Osteoblast (primary cell): ENCODE measurements around the gene RLF. TPM values are rescaled to one million over a fixed set of nuclear protein-coding genes. Genes with fewer than 3 reads are reported as not detected.

Source experiments
- DNase-seq: peaks from one replicate; pipeline ENCODE4 v3.0.0; 2011; ENCODE audit warnings: low spot score, mixed read lengths; ENCODE audit not compliant: insufficient read length; ENCODE audit errors: missing footprints
- H2AFZ ChIP-seq: 2 replicates; pipeline ENCODE4 v1.6.0; 2011; ENCODE audit warnings: mild to moderate bottlenecking, low read length
- H3K27ac ChIP-seq: 2 replicates; pipeline ENCODE4 v1.5.1; 2011; ENCODE audit warnings: mild to moderate bottlenecking, low read depth, low read length, moderate library complexity
- H3K27me3 ChIP-seq: 2 replicates; pipeline ENCODE4 v1.6.0; 2012; ENCODE audit warnings: mild to moderate bottlenecking, control low read depth, inconsistent platforms, low read length, moderate library complexity; ENCODE audit not compliant: insufficient read depth
- H3K36me3 ChIP-seq: 2 replicates; pipeline ENCODE4 v1.5.1; 2011; ENCODE audit warnings: mild to moderate bottlenecking, low read length, control low read depth, moderate library complexity; ENCODE audit not compliant: insufficient read depth
- H3K4me1 ChIP-seq: 2 replicates; pipeline ENCODE4 v1.5.1; 2011; ENCODE audit warnings: mild to moderate bottlenecking, low read length, control low read depth, moderate library complexity; ENCODE audit not compliant: insufficient read depth
- H3K4me2 ChIP-seq: 2 replicates; pipeline ENCODE4 v1.6.0; 2011; ENCODE audit warnings: mild to moderate bottlenecking, low read length; ENCODE audit not compliant: insufficient read depth
- H3K4me3 ChIP-seq: fragments of 200-600 bp; sonication (generic); 3 replicates; pipeline ENCODE4 v1.5.1; 2012; ENCODE audit warnings: mild to moderate bottlenecking, low read length, inconsistent platforms; ENCODE audit not compliant: insufficient read depth
- H3K79me2 ChIP-seq: 2 replicates; pipeline ENCODE4 v1.6.0; 2012; ENCODE audit warnings: mild to moderate bottlenecking, low read length, control low read depth, inconsistent platforms; ENCODE audit not compliant: insufficient read depth
- H3K9me3 ChIP-seq: 2 replicates; pipeline ENCODE4 v1.5.1; 2011; ENCODE audit warnings: low read depth, low read length, control low read depth
- H4K20me1 ChIP-seq: 2 replicates; pipeline ENCODE4 v1.6.0; 2012; ENCODE audit warnings: mild to moderate bottlenecking, low read length, control low read depth; ENCODE audit not compliant: insufficient read depth
- CTCF ChIP-seq: IDR thresholded peaks from 2 replicates; pipeline ENCODE4 v1.5.1; 2011; ENCODE audit warnings: mild to moderate bottlenecking, low read depth, low read length, moderate library complexity; ENCODE audit errors: extremely low read depth
- total RNA-seq: library from RNA; depleted of rRNA; stranded (reverse); fragments of >200 nt; gene quantifications from 2 replicates; pipeline ENCODE4 v1.2.3, GENCODE V29; 2012

Gene RLF
- total RNA-seq, 1 donor, result 29.7 TPM

- H3K4me1 ChIP-seq, result no peaks in the 10 kb centered on the region
- no peaks in the 10 kb centered on the region for H4K20me1 ChIP-seq
- no peak overlapping the region for H2AFZ ChIP-seq
- H3K9me3 ChIP-seq, result no peaks in the 10 kb centered on the region
- no peak overlapping the region for H3K4me3 ChIP-seq
- no peaks in the 10 kb centered on the region for H3K79me2 ChIP-seq
- peaks cover 28% of the 10 kb centered on the region for H3K27me3 ChIP-seq
- H3K27ac ChIP-seq, result no peak overlapping the region
- no peaks in the 10 kb centered on the region for H3K36me3 ChIP-seq
- no peak for TF ChIP-seq CTCF
- DNase-seq, result no peak
- no peak overlapping the region for H3K4me2 ChIP-seq
These were observed 9.6 kb upstream of the RLF start for GRCh38 chr1:40151457-40152079.

DNA sequence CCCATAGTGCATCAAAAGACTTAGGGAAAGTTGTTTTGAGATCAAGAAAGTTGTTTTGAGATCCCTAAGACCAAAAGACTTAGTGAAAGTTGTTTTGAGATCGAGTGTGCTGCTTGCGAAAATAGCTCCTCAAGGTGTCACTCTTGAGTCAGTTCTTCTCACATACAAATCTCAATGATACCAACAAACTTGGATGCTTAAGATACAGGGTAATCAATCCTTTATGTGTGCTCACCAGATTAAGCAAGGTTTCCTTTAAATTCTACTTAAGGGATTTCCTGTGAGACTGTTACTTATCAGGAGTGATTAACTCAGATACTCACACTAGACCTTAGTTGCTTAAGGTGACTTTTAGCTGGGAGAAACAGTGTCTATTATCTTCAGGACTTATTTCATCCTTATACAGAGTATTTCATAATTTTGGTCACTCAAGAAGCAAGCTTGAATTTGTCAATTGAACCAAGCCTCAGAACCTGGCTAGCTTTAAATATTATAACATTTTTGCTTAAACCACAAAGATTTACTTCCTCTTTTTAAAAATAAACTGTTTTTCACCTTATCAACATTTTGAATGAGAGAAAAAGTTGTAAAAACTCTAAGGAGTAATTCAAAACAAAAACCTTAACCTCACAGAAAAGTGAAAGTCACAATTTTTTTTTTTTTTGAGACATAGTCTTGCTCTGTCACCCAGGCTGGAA is 8.0 kb upstream of the RLF start:
- H3K4me2 ChIP-seq, result peak overlapping the region; percentile 73
- no peaks in the 10 kb centered on the region for H4K20me1 ChIP-seq
- TF ChIP-seq CTCF, result peak; percentile 76
- peak overlapping the region; percentile 52 for H3K4me3 ChIP-seq
- no peak overlapping the region for H3K27ac ChIP-seq
- DNase-seq, result peak; percentile 5
- H3K36me3 ChIP-seq, result no peaks in the 10 kb centered on the region
- peaks cover 15% of the 10 kb centered on the region for H3K27me3 ChIP-seq
- H3K79me2 ChIP-seq, result no peaks in the 10 kb centered on the region
- peak overlapping the region; percentile 88 for H2AFZ ChIP-seq
- no peaks in the 10 kb centered on the region for H3K4me1 ChIP-seq
- H3K9me3 ChIP-seq, result no peaks in the 10 kb centered on the region

GRCh38 chr1:40155135-40155534 is 6.1 kb upstream of the RLF start:
- TF ChIP-seq CTCF, result no peak
- no peak overlapping the region for H3K4me3 ChIP-seq
- no peaks in the 10 kb centered on the region for H3K79me2 ChIP-seq
- no peaks in the 10 kb centered on the region for H4K20me1 ChIP-seq
- DNase-seq, result no peak
- no peaks in the 10 kb centered on the region for H3K4me1 ChIP-seq
- H3K36me3 ChIP-seq, result no peaks in the 10 kb centered on the region
- no peaks in the 10 kb centered on the region for H3K9me3 ChIP-seq
- H3K27ac ChIP-seq, result no peak overlapping the region
- H2AFZ ChIP-seq, result no peak overlapping the region
- H3K4me2 ChIP-seq, result no peak overlapping the region
- H3K27me3 ChIP-seq, result peaks cover 12% of the 10 kb centered on the region

DNA sequence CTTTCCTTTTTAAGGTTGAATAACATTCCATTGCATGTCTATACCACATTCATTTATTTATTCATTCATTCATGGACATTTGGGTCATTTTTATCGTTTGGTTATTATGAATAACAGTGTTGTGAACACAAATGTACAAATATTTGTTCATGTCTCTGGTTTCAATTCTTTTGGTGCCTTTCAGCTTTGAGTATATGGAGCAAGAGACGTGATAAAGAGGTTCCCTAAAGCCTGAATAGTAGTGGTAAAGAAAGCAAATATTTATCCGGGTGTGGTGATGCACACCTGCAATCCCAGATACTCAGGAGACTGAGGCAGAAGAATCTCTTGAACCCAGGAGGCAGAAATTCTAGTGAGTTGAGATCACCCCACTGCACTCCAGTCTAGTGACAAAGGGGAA is 5.3 kb upstream of the RLF start:
- Histone ChIP-seq H3K27ac (no peak overlapping the region), H2AFZ (no peak overlapping the region), H3K27me3 (peaks cover 12% of the 10 kb centered on the region), H3K4me3 (no peak overlapping the region), H4K20me1 (no peaks in the 10 kb centered on the region), H3K79me2 (peaks cover under 1% of the 10 kb centered on the region), H3K36me3 (no peaks in the 10 kb centered on the region), H3K4me1 (peaks cover 4% of the 10 kb centered on the region), H3K4me2 (no peak overlapping the region), H3K9me3 (no peaks in the 10 kb centered on the region)
- DNase-seq, result no peak
- no peak for TF ChIP-seq CTCF
